Loucy (cell line): ENCODE data around the gene IDI2.

ENCODE experiments used
- CTCF ChIP-seq: fragments of 200-600 bp; sonication (generic); conservative IDR thresholded peaks from 2 replicates; pipeline ENCODE4 v1.5.1; 2014; ENCODE audit warnings: mild to moderate bottlenecking, antibody characterized with exemption, low read length
- EZH2phosphoT487 ChIP-seq: fragments of 200-600 bp; IDR thresholded peaks from 2 replicates; pipeline ENCODE4 v1.6.1; 2018; ENCODE audit warnings: antibody characterized with exemption, mild to moderate bottlenecking, moderate library complexity, borderline replicate concordance

GRCh38 chr10:985361-985760 is 40.3 kb downstream of the IDI2 start:
- TF ChIP-seq CTCF (no peak), EZH2phosphoT487 (no peak)
